NT2/D1 (cell line): Measurements from ENCODE around the gene C10orf90.

Experiments
- SUZ12 ChIP-seq: IDR thresholded peaks from 2 replicates; pipeline ENCODE4 v1.6.1; 2011; ENCODE audit not compliant: insufficient read length, insufficient read depth; ENCODE audit errors: extremely low read depth
- YY1 ChIP-seq: IDR thresholded peaks from 2 replicates; pipeline ENCODE4 v1.6.1; 2011; ENCODE audit not compliant: insufficient read length, insufficient read depth

DNA sequence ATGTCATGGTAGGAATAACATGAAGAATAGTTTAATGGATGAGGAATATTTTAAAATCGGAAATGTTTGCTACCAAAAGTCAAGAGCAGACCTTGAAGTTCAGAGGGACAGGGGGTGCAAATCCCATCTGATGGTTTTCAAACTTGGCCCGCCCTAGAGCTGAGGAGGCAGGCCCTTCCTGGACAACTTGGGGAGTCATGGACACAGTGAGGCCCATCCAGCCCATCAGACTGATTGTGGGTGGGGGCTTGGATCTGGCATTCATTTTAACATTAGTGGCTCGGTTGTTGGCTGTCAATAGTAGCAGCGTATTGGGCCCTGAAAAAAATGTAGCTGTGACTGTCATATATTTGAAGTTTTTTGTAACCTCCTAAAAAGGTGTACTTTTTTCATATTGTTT is 2.0 kb downstream of the C10orf90 start:
- TF ChIP-seq YY1 (no peak), SUZ12 (no peak)
